NCI-H526 (cell line): ENCODE results near the gene MSI2.
"Not testable (repeated sequence)": the region's sequence is repeated elsewhere in the genome, so short reads cannot be mapped to it uniquely, and the experiment has no call there.

Experiments
- DNase-seq, 2 experiments: peaks; one replicate each; lab custom pipeline; 2025; lab: John Stamatoyannopoulos, UW

The MSI2 gene

GRCh38 chr17:57484826-57485565, 228.7 kb downstream of the MSI2 start:
- DNase-seq: peak in 1 of 2 experiments; percentile 51

DNA sequence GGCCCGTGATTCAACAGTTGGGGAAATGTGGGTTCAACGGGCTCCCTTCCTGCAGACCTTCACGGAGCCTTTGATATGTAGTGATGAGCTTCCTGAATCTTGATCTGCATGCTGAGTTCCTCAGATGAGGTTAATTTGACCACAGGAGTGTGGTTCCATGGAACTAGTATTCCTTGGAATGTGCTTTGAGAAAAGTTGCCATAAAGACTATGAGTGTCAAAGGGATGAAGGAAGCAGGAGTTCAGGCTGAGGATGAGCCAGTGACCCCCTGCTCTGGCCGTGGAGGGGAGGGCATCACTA, 229.2 kb downstream of the MSI2 start:
- no peak for DNase-seq

DNA sequence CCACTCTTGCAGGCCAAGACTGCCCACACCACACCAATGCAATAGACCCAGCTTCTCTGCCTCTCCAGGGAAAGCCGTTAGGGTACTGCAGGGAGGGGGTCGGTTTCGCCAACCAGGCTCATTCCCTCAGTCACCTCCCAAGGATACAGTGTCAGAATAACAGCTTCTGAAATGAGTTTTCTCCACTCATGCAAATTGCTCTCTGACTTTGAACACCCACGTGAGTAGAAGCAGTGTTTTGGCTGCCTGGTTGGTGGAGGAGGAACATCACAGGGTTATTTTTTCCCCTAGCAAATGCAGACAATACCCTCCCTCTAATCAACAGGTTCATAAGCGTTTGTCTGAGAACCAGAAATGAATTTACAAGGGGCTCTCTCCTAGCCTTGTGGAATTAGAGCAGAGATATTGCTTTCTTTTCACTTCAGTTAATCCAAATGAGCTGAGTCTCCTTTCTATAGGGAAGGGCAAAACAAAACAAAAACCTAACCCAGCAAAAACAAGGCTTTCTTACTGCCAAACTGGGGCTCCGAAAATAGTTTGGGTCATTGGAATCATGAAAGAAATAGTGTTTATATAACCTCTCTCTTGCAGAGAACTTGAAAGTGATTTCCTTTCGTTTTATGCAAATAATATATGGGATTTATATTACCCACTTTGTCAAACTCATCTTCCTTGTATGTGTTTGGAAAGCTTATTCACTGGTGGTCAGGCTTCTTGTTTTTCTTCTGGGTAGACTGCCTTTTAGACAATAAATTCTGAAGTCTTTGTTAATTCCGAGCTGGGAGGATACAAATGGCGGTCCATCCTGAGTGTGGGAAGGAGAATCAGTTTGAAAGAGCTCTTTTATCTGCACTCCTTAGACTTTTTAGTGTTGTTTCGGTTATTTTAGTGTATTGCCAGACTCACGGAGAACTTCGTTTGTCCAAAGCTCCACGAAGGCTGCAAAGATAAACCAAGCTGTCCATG, 229.9 kb downstream of the MSI2 start:
- DNase-seq: peak in 1 of 2 experiments; percentile 63

GRCh38 chr17:57486882-57487301, 230.6 kb downstream of the MSI2 start:
- DNase-seq: peak in 1 of 2 experiments; percentile 27

DNA sequence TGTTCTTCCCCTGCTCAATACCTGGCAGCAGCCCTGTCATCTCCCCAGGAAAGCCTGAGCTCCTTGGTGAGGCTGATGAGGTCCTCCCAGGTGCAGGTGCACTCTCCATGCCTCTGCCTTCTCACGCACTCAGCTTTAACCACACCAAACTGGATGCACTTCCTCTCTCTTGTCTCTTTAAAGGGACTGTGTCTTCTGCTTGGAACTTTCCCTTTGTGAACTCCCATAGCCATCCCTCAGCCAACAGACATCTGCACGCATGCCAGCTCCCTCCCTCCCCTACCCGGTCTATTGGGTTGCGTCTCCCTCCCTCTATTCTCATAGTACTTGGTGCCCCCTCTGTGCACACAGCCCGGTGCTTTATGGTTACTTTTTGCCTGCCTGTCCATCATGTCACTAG, 231.2 kb downstream of the MSI2 start:
- no peak for DNase-seq

GRCh38 chr17:57488856-57489255, 232.5 kb downstream of the MSI2 start:
- DNase-seq: no peak

- DNase-seq: no peak
Measured at GRCh38 chr17:57489321-57489720, 233.0 kb downstream of the MSI2 start.

DNA sequence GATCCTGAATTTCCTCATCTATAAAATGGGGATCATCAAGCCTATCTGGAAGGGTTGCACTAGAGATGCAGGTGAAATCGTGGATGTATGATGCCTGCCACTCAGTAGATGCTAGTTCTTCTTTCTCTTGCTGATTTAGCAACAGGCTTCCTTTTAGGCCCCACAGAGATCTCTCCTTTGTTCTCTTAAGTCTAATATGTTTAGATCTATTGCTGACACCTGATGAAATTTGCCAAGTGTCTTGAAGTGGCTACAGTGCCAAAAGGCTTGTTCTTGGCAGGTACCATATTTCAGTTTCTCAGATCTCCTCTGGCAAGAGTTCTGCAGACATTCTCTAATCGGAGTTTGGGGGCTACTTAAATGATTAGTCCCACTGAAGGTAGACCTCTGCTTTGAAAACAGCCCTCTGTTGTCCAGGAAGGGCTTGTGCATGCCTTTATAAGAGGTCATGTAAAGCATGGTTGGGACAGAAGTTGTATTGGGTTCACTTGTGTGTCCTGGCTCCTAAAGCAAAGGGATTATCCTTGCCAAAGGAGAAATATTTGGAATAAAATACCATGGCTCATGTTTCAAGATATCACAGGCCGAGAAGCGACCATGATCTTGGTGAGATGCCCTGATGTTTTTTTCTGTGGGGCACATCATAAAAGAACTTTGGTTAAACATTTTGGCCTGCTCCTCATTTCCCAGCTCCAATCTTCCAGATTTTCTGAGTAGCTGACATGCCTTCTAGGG, 234.0 kb downstream of the MSI2 start:
- no peak for DNase-seq

- no peak for DNase-seq
Measured at GRCh38 chr17:57490890-57491289, 234.6 kb downstream of the MSI2 start.

DNA sequence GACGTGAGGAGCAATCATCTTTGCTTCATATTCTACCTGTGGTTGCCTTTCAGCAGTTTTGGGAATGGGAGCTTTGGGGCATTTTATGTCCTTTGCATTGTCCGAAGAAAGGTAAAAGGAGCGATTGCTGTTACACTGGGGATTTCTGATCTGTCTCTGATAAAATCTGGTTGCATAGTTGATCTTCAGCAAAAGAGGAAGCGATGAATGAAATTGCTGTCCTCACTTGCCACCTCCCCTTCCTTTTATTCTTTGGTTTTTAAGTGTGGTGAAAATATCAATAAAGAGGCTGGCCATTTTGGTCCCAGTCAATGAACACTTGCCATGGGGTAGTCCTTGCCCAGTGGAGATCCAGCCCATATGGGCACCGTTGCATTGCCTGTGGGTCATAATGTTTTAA, 236.8 kb downstream of the MSI2 start:
- no peak for DNase-seq

DNA sequence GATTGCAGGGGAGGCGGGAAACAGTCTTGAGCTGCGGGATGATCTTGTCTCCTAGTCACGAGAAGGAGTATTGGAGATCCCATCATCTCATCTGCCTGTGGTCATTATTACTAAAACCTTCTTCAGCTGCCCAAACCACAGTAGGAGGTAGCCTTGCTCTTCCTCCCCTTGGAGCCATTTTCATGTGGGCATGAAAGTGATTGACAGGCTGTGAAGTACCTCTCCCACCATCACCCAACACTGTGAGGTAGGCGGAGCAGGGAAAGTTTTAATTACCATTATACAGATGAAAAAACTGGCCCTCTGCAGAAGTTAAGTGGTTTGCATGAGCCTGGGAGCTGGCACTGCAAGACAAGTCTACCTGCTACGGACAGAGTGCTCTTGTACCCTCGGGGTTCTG, 237.3 kb downstream of the MSI2 start:
- no peak for DNase-seq

- no peak for DNase-seq
Measured at GRCh38 chr17:57494443-57494842, 238.1 kb downstream of the MSI2 start.

GRCh38 chr17:57495771-57496170, 239.4 kb downstream of the MSI2 start:
- DNase-seq: no peak

- no peak for DNase-seq
Measured at GRCh38 chr17:57496382-57496781, 240.1 kb downstream of the MSI2 start.

DNA sequence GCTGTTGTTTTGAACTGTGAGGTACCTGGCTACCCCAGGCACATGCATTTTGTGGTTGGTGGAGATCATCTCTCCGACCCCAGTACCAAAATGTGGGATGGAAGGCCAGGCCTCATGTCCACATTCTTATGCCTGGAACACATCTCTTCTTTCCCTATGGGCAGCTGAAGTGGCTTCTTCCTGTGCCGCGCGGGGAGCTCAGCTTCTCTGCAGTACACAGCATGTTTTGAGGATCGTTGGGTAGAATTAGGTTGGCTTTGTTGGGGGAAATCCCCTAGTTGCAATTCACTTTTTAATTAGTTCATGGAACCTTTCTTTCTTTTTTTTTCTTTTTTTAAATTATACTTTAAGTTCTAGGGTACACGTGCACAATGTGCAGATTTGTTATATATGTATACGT, 242.1 kb downstream of the MSI2 start:
- DNase-seq: no peak

DNA sequence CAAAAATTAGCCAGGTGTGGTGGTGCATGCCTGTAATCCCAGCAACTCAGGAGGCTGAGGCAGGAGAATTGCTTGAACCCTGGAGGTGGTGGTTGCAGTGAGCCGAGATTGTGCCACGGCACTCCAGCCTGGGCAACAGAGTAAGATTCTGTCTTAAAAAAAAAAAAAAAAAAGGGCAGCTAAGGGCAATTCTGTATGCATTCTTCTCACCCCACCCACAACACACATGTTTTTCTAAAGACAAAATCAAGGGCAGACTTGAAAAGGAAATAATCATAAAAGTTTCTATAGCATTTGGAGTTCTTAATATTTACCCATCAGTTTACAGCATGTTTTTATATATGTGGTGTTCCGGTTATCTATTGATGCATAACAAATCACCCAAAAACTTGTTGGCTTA, 242.9 kb downstream of the MSI2 start:
- not testable (repeated sequence) for DNase-seq

- DNase-seq: no peak
Measured at GRCh38 chr17:57499648-57500049, 243.3 kb downstream of the MSI2 start.

DNA sequence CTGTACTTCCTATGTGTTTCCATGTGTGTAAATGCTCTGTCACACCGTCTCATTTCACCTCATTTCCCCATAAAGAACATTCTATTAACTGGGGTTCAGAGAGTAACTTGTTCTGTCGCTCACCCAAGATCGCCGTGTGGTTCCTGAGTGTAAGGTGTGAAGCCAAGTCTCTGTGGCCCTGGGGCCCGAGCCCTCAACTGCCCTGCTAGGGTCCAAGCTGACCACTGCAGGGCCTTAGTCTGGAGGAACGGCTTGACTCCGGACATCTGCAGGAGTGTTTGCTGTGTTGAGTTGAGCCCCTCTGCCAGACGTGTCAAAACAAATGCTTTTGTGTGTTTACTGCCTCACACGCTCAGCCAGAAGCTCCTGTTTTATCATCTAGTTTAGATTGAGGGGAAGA, 244.7 kb downstream of the MSI2 start:
- no peak for DNase-seq

DNA sequence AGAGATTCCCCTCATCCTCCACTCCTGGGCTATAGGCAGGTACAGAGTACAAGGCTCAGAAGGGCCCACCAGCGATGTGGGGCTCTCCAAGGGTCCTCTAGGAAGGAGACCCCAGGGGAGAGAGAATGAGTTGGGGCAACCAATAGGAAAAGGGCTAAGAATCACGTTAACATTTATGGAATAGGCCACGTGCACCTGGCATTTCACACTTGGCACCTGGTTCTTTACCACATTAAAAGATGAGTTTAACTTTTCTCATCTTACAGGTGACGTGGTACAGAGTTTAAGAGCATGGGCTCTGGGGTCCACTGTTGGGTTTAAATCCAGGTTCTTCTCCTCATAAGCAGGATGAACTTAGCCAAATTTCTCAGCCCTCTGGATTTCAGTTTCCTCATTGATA, 245.7 kb downstream of the MSI2 start:
- DNase-seq: no peak

DNA sequence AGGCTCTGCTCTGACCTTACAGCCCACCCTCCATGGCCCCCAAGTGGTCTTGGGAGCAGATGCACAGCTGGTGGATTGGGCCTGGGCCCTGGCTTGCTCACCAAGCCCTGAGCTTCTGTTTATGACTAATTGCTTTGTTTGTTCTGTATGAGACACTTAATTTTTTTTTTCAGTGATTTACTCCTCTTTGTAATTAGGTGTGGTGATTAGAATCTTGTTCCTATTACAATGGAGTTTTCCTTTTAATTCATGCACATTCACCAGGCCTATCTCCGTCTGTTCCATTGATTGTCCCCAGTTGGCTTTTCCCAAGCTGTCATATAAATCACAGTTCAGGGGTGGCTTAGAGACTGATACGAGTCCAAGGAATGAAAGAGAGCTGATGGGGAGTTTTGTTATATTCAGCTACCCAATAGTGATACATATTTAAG, 246.5 kb downstream of the MSI2 start:
- no peak for DNase-seq

DNA sequence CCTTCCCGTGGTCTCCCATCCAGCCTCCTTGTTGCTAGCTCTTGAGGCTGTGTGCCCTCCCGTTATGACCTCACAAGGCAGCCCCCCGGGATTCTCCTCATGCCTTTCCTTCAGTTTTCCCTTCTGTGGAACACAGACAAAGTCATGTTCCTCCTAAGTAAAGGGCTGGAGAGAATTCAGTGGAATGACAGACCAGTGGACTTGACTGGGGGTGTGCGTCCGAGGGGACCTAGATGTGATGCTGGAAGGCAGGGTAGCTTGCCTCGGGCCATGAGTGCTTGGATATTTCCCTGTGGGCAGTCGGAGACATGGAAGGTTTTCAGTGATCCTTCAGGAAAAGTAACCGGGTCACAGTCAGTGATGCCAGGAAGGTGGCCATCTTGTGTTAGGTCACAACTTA, 247.9 kb downstream of the MSI2 start:
- no peak for DNase-seq
